ENCODE measurements around the gene NFIA.
A peak's percentile ranks its signal among the peaks of the same experiment; 100 is the strongest.

NFIA gene

DNA sequence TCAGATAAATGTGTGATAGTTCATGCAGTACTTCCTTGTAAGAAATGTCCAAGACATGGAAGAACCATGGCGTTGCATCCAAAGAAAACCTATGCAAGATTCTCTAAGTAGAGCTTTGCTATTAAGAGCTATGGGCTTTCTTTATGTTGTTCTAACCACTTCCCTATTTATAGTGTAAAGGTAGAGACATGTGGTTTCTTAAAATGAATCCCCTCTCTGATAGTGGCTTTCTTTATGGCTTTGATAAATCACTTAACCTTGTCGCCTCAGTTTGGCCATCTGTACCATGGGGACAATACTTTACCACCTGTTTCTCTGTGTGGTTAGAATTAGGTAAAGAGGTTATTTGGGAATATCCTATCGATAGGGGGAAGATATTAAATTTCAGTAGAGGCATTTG lies 305.5 kb downstream of the NFIA start:
- H3K4me3 ChIP-seq (ENCODE audit: low read length), result no peak overlapping the region
- DNase-seq (ENCODE audit: low read depth, low spot score), result peak; percentile 9

DNA sequence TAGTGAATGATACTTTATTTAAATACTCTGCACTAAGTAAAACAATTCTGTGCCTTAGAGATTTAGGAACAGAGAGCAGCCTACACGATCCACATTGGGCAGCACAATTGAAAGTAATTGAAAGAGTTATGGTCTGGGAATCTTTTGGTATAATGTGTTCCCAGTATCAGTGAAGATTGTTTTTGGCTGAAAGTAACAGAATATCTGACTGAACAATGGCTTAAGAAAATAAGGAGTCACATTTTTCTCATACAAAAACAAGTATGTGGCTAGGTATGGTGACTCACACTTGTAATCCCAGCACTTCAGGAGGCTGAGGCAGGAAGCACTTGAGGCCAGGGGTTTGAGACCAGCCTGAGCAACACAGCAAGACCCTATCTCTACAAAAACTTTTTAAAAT lies 306.2 kb downstream of the NFIA start:
- no peak for DNase-seq (ENCODE audit: low read depth, low spot score)

DNA sequence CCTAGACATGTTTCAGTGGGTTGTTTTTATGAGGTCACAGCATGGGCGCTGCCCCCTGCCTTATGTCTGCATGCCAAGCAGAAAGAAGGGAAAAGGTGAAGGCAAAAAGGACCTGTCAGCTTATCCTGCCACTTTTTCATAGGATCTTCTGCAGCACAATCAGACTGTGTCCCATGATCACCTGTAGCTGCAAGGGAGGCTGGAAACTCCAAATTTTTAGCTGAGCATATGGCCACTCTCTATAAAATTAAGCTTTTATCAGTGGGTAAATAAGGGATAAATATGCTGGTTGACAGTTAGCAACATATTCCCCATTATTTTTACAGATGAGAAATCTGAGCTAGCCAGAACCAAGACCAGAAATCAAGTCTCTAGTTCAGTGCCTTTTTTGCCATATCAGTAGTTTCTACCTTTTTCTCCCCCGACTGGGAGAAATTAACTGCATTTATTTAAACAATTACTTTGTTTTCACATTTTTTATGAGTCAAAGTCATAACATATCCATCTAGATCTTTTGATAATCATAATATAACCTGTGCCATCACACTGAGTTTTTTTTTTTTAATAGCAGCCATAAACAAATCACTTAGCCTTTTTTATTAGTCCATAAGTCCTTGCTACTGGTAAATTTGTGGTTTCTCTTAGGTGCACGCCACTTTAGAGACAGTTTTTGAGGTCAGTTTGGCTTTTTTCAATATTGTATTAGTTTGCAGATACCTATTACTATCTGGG lies 307.0 kb downstream of the NFIA start:
- DNase-seq (ENCODE audit: low read depth, low spot score), result no peak
- no peak overlapping the region for H3K4me3 ChIP-seq (ENCODE audit: low read length)

More for the DNA sequence above, 306.2 kb downstream of the NFIA start:
- no peak overlapping the region for H3K4me3 ChIP-seq (ENCODE audit: low read length)

DNA sequence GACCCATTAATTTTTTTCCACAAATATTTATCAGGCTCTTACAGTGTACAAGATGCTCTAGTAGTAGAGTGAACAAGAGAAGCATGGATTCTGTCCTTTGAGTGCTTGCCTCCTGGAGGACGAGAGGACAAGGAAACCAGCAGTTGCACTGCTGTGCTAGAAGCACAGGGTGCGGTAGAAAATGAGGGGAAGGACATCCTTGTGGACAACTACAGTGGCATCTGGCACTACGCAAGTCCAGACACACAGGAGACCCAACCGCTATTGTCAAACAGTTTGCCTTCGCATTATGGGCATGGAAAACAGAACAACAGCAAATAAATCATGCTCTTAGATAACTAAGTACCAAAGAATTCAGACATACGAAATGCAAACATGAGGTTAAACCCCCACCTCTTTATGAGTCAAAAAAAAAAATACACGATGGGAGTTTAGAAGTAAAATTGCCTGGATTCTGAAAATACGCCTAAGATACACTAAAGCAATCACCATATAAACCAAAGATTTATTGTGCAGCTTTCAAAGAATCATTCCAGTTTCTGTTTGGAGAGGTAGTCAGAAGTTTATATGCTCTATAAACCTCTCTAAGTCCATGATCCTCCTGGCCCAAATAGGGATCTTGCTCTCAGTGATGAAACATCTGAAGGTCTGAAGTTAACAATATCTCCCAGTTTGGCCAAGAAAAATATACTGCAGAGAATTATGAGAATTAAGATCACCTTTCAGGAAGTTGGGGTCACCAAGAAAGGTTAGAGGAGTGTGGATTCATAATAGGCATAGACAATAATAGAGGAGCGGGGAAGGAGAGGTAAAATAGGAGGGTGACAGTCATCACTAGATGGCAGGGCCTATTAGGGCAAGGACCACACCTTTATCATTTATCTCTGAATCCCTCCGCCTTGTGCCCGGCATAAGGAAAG lies 307.8 kb downstream of the NFIA start:
- no peak for DNase-seq (ENCODE audit: low read depth, low spot score)

DNA sequence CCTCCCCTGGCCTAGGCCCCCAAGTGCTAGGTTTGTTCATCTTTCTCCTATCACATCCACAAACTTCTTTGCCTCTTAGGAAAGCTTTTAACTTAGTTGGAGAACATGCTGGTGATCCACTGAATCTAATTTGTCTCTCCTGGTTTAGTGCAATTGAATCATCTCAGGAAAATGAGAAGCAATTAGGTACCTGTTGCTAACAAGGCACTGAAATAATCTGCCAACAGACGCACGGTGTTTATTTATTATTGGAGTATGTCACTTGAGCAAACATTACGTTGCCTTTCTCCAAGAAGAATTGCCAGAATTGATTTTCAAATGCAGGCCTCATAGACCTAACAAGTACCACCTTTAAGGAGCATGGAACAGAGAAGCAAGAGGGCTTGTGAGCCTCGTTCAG lies 309.4 kb downstream of the NFIA start:
- H3K4me3 ChIP-seq (ENCODE audit: low read length), result no peak overlapping the region
- DNase-seq (ENCODE audit: low read depth, low spot score), result no peak

More for the DNA sequence above, 307.8 kb downstream of the NFIA start:
- H3K4me3 ChIP-seq (ENCODE audit: low read length), result no peak overlapping the region

DNA sequence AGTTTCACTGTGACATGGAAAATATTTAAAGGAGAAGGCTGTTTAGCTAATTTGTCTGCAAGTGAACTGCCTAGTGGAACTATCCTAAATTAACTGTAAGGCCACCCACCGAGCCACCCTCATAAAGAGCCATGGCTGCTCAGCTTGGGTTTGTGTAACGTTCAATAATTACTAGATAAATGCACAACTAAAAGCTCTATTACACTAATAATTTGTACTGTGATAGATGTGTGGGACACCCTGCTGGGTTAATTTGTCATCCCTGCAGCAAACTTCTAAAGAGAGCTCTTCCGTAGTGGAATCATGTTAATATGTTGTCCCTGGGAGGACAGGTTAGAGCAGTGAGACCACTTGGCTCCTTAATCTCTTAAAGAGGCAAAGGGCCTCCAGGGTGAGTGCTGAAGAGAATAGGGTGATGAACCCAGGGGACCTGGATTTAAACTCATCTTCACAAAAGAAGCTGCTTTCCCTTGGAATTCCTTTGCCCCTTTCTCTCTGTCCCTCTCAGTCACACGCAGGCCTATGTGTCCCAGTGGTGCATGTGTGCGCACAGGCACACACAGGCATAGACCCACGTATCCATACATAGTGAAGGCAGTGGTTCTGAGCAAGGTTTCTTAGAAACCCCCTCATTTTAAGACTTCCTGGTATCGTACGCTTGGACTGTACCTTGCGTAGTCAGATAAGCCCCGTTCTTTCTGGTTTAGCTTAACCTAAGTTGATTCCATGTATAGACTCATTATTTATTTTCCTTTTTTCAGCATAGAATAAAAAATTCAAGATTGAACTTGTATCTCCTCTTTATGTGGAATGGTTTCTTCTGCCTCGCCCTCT lies 310.3 kb downstream of the NFIA start:
- H3K4me3 ChIP-seq (ENCODE audit: low read length), result no peak overlapping the region
- DNase-seq (ENCODE audit: low read depth, low spot score), result no peak

DNA sequence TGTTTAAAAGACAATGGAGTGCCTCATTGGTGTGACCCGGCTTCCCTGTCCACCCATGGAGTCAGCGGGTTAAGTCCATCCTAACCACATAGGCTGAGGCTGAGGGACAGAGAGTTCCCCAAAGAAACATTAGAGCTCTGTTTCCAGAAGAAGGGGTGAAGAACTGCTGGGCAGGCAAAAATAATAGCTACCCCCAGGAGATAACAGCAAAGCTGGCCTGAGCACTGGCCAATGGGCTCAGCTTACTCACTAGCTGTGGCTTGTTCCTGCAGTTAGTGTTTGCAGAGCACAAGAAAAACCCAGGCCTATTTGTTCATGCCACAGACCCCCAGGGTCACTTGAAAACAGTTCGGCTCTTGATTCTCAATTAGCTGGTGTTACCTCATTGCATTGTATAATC lies 311.2 kb downstream of the NFIA start:
- no peak for DNase-seq (ENCODE audit: low read depth, low spot score)
- no peak overlapping the region for H3K4me3 ChIP-seq (ENCODE audit: low read length)

DNA sequence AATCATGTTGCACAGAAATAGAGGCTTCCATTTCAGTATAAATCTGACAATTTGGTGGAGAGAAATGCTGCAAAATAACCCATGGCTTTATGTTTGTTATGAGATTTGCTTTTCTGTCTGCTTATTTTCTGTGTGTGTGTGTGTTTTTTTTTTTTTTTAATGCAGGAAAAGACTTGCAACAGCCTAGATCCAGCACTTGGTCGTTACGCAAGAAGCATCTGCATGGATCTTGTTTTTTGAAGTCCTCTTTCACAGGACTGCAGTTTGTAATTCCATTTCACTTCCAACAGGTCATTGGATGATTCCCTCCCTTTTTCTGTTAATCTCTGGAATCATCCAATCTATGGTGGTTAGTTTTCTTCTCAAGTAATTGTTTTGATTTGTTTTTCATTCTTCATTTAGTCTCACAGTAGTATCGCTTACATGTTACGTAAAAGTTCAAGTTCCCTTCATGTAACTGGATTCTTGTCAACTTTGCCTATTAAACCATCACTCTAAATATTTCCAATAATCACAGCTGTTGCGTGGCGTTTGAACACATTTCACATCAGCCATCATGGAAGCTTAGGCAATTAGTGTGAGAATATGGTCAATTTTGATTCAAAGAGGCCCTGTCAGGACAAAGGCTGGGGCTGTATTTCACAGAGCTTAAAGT lies 312.9 kb downstream of the NFIA start:
- no peak for DNase-seq (ENCODE audit: low read depth, low spot score)
- no peak overlapping the region for H3K4me3 ChIP-seq (ENCODE audit: low read length)

DNA sequence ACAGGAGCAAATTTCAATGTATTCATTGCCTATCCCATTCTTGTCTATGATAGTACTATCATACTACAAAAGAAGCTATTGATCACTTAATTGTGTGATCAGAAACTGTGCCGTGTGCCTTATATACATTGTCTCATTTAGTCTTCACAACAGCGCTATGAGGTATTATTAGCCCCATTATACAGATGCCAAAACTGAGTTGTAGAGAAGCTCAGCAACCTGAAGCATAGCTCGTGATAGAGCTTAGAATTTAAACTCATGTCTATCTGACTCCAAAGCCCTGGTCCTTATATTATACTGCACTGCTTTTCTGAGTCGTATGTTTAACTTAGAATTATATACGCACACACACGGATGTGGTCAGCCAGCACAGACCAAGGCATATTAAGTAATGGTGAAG lies 315.1 kb downstream of the NFIA start:
- no peak for DNase-seq (ENCODE audit: low read depth, low spot score)
- no peak overlapping the region for H3K4me3 ChIP-seq (ENCODE audit: low read length)

DNA sequence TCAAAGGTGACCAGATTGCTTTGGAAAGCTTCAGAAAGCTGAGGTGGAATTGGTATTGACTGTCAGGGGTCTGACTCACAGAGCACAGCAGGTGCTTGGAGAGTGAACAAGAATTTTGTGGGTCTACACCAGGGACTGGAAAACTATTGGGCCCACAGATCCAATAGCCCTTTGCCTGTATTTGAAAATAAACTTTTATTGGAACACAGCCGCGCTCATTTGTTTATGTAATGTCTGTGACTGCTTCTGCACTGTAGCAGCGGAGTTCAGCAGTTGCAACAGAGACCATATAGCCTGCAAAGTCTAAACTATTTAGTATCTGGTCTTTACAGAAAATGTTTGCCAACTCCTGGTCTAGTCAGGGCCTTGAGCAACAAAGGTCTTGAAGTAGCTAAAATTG lies 315.6 kb downstream of the NFIA start:
- DNase-seq (ENCODE audit: low read depth, low spot score), result no peak
- H3K4me3 ChIP-seq (ENCODE audit: low read length), result no peak overlapping the region

DNA sequence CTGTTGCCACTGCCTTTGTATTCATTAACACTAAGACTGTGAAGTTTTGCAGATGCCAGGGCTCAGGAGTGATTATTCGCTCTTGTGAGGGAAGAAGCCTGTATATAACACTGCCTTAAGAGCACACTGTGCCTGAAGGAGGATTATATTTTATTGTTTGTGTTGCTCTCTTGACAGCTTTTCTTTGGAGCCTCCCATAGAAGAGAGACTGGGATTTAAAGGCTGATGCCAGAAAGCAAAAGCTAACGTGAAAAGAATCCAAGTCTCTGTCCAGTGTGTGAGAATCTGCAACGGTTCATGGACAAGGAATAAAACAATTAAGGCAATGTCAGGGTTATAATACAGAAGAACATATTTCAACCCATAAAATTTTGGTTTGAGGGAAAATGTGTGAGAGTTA lies 316.8 kb downstream of the NFIA start:
- no peak for DNase-seq (ENCODE audit: low read depth, low spot score)
- H3K4me3 ChIP-seq (ENCODE audit: low read length), result no peak overlapping the region

DNA sequence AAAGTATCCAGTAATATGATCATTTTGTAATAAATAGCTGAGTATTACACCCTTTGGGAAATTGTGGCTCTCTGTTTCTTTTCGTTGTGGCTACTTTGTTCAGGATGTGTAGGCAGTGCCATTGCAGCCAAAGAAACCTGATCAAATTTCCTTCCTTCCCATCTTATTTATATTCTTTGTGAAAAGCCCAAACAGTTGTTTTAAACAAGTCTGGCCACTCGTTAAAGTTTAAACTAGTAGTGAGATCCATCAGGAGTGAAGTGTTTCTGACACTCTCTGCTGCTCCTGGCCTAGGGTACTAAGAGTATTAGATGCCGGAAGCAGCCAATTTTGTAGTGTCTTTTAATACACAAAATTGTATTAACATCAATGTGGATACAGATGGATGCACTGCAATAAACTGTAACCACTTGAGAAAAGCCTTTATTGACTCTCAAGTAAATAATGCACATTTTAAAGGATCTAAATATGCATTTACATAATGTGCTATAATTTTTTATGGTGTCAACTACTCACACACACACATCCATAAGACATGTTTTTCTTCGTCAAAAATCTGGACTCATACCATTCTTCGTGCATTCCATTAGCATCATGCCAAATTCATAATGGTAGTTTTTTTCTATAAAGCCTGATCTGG lies 317.9 kb downstream of the NFIA start:
- H3K4me3 ChIP-seq (ENCODE audit: low read length), result no peak overlapping the region
- DNase-seq (ENCODE audit: low read depth, low spot score), result no peak

DNA sequence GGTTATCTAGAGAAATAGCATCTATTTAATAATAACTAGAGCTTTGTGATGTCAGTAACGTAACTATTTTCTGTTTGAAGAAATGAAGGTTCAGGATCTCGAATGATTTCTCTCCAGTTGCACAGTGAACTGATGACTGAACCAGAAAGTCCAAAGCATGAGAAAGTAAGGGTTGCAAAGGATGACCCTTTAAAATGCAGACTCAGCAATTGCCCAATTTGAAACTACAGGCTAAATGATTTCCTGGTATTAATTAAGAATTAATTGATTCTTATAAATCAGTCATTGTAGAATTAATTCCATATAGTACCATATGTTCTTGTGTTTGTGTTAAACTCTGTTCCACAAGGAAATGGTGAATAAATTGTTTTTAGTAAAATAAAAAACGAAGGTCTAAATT lies 318.6 kb downstream of the NFIA start:
- H3K4me3 ChIP-seq (ENCODE audit: low read length), result no peak overlapping the region
- no peak for DNase-seq (ENCODE audit: low read depth, low spot score)

DNA sequence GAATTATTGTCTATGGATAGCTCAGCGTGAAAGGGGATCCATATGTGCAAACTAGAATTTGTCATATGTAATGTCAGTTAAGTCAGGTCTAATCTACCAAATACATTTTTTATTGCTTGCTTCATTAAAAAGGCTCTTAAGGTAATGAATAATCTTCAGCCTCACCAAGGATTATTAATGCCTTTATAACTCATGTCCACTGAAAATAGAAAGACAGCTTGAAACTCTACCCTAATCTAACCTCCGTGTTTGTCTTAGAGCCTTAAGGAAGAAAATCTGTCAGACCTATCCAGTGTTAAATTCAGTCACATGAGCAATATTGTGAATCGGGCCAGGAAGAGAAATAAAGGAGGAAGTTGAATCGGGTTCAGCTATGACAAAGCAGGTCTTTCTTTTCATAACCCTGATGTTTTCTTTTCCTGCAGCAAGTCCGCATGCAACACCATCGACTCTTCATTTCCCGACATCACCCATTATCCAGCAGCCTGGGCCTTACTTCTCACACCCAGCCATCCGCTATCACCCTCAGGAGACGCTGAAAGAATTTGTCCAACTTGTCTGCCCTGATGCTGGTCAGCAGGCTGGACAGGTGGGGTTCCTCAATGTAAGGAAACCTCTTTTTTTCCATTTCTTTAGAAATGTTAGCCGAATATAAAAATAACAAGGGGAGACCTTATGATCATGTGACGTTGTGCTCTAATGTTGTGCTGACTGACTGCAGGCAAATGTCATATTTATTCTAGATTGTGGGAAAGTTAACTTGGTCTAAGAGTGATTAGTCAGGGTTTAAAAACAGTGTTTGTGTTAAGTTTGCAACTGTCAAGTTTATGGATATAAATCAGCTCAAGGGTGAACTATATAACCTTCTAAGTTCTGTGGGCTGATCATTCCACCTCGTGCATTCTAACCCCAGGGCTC lies 321.6 kb downstream of the NFIA start:
- H3K4me3 ChIP-seq (ENCODE audit: low read length), result no peak overlapping the region
- DNase-seq (ENCODE audit: low read depth, low spot score), result no peak

DNA sequence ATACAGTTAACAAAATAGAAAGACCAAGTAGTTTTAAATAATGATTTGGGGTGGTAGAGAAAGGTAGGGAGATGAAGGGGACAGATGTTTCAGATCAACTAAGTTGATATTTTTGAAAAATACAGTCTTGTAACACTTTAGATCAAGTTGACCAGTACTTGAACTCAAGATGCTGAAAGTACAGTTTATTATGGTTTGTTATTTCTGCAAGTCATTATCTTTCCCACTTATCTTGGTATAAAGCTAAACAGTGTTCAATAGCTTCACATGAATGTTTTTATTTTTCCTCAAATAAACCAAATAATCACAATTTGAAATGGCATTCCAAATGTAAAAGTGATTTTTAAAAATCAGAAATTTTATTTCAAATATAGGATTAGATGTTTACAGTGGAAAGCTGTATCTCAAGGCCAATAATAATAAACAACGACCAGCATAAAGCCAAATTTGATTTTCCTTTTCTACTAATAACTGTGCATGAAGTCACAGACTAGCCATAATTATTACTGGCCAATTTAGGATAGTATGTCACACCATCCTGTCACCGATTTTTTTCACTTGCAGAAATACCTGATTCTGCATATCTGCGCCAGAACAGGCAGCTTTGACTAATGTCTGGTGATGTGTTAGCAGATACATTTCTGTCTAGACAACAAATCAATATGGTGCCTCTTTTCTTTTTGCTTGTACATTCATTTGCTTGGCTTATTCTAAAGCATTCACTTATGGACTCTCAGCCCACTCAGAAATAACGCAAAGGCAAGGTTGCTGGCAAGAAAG lies 322.4 kb downstream of the NFIA start:
- no peak for DNase-seq (ENCODE audit: low read depth, low spot score)
- H3K4me3 ChIP-seq (ENCODE audit: low read length), result no peak overlapping the region

DNA sequence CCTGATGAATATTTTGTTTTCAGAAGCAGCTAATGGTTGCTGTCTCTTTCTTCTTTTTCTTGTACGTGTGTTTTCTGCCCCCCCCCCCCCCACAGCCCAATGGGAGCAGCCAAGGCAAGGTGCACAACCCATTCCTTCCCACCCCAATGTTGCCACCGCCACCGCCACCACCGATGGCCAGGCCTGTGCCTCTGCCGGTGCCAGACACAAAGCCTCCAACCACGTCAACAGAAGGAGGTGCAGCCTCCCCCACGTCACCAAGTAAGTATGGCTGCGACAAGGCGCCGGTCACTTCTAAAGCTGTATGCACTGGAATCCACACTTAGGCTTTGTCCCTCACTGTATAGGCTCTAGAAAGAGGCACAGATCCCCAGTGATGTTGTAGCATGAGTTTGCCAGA lies 324.1 kb downstream of the NFIA start:
- DNase-seq (ENCODE audit: low read depth, low spot score), result no peak
- no peak overlapping the region for H3K4me3 ChIP-seq (ENCODE audit: low read length)

DNA sequence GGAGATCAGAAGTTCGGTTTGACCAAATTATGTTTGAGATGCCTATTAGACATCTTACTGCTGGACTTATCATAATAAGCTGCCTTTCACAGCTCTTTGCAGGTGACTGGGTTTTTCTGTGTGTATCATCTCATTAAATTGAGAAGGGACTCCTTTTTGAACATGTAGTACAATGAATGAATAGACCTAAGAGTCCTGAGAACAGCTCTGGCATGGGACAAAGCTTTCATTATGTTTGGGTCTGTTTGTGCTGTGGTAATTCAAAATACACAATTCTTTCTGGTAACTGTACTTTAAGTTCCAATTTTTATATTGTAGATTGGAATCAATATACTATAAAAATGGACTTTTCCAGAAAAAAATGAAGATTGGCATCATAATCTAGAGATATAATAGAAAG lies 330.2 kb downstream of the NFIA start:
- no peak for DNase-seq (ENCODE audit: low read depth, low spot score)
- no peak overlapping the region for H3K4me3 ChIP-seq (ENCODE audit: low read length)
